GM18868 (cell line): ENCODE measurements around the gene HHIPL1.

Experiments
- ATAC-seq: cut with Tn5 transposase; IDR thresholded peaks from one replicate; pipeline ENCODE4 v1.9.1; 2021; ENCODE audit warnings: mild to moderate bottlenecking, moderate library complexity; ENCODE audit not compliant: unreplicated experiment

Gene HHIPL1

GRCh38 chr14:99609245-99610170, 35.4 kb upstream of the HHIPL1 start:
- no peak for ATAC-seq

GRCh38 chr14:99611646-99612045, 33.3 kb upstream of the HHIPL1 start:
- no peak for ATAC-seq

GRCh38 chr14:99612071-99612737, 32.7 kb upstream of the HHIPL1 start:
- no peak for ATAC-seq

- ATAC-seq: no peak
These were observed 32.1 kb upstream of the HHIPL1 start for GRCh38 chr14:99612738-99613330.

GRCh38 chr14:99615497-99616157, 29.3 kb upstream of the HHIPL1 start:
- no peak for ATAC-seq

- no peak for ATAC-seq
These were observed 27.8 kb upstream of the HHIPL1 start for GRCh38 chr14:99616832-99617800.

- ATAC-seq: no peak
These were observed 24.8 kb upstream of the HHIPL1 start for GRCh38 chr14:99619835-99620834.

- ATAC-seq: no peak
These were observed 23.0 kb upstream of the HHIPL1 start for GRCh38 chr14:99621948-99622347.

- no peak for ATAC-seq
These were observed 20.9 kb upstream of the HHIPL1 start for GRCh38 chr14:99624024-99624423.

GRCh38 chr14:99624971-99625370, 20.0 kb upstream of the HHIPL1 start:
- ATAC-seq: no peak

- ATAC-seq: no peak
These were observed 19.5 kb upstream of the HHIPL1 start for GRCh38 chr14:99625476-99625875.

- no peak for ATAC-seq
These were observed 18.8 kb upstream of the HHIPL1 start for GRCh38 chr14:99626041-99626648.

GRCh38 chr14:99627100-99627499, 17.8 kb upstream of the HHIPL1 start:
- no peak for ATAC-seq

GRCh38 chr14:99627510-99628381, 17.2 kb upstream of the HHIPL1 start:
- no peak for ATAC-seq

GRCh38 chr14:99628887-99629618, 15.9 kb upstream of the HHIPL1 start:
- peak; percentile 59 for ATAC-seq

- ATAC-seq: no peak
These were observed 14.7 kb upstream of the HHIPL1 start for GRCh38 chr14:99630202-99630601.
